Peyer's patch (tissue), 4 donors: ENCODE data around the gene GPR55.

Experiments
- POLR2A ChIP-seq, 2 donors: fragments of 450-650 bp; IDR thresholded peaks; one replicate each; pipeline ENCODE4 v1.5.1; 2017; ENCODE audit warnings: antibody characterized with exemption in 2 of 2, mild to moderate bottlenecking in 2 of 2, moderate library complexity in 2 of 2
- TF ChIP-seq, protein P1 (sequence below), 6 experiments: fragments of 450-650 bp in 4 of 6; fragments of 200-600 bp in 2 of 6; sonication (generic) in 1 of 6; IDR thresholded peaks; one replicate each; pipeline ENCODE4 v1.5.1; 2017 to 2019; ENCODE audit warnings: antibody characterized with exemption in 6 of 6, mild to moderate bottlenecking in 3 of 6, moderate library complexity in 1 of 6

DNA sequence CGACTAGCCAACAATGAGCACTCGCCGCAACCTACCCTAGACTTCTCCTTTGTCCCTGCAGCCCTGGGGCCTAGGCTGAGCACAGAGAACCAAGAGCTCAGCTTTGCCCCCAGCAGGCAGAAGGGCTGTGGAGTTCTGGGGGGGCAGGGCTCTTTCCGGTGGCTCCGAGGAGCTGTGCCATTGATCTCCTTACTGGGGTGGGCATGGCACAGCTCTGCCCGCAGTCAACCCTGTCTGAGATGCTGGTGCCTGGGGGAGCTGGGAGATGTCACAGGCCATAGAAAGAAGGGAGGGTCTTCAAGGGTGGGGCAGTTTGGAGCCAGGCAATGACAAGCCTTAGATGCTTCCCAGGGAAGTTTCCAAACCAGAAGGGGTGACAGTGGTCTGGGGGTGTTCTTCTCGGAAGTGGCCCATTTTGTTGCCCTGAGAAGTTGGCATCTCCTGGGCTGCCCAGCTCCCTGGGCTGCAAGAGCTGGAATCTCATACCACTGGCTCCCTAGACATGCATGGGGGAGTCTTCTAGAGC is 14.1 kb upstream of the GPR55 start:
- TF ChIP-seq, protein P1, sequence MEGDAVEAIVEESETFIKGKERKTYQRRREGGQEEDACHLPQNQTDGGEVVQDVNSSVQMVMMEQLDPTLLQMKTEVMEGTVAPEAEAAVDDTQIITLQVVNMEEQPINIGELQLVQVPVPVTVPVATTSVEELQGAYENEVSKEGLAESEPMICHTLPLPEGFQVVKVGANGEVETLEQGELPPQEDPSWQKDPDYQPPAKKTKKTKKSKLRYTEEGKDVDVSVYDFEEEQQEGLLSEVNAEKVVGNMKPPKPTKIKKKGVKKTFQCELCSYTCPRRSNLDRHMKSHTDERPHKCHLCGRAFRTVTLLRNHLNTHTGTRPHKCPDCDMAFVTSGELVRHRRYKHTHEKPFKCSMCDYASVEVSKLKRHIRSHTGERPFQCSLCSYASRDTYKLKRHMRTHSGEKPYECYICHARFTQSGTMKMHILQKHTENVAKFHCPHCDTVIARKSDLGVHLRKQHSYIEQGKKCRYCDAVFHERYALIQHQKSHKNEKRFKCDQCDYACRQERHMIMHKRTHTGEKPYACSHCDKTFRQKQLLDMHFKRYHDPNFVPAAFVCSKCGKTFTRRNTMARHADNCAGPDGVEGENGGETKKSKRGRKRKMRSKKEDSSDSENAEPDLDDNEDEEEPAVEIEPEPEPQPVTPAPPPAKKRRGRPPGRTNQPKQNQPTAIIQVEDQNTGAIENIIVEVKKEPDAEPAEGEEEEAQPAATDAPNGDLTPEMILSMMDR (IDR thresholded peaks at IDR 0.05) = no peak
- no peak for TF ChIP-seq POLR2A (IDR thresholded peaks at IDR 0.05)
